Esophagus muscularis mucosa (tissue), 3 donors: ENCODE measurements around the gene ATP2A3.

ENCODE experiments used
- POLR2A ChIP-seq: fragments of 450-650 bp; IDR thresholded peaks from one replicate; pipeline ENCODE4 v1.6.1; 2017; ENCODE audit warnings: antibody characterized with exemption, moderate library complexity, mild to moderate bottlenecking, low read depth
- POLR2AphosphoS5 ChIP-seq, 2 donors: sonication (generic); formaldehyde crosslinking; IDR thresholded peaks; one replicate each; pipeline ENCODE4 v1.6.1; 2017; ENCODE audit warnings: antibody characterized with exemption in 2 of 2
- TF ChIP-seq, protein P1 (sequence below), 3 experiments: fragments of 200-600 bp in 2 of 3; fragments of 450-650 bp in 1 of 3; sonication (generic) in 2 of 3; IDR thresholded peaks; one replicate each; pipeline ENCODE4 v1.5.1; 2017 to 2019; ENCODE audit warnings: antibody characterized with exemption in 3 of 3, mild to moderate bottlenecking in 2 of 3, moderate library complexity in 1 of 3

DNA sequence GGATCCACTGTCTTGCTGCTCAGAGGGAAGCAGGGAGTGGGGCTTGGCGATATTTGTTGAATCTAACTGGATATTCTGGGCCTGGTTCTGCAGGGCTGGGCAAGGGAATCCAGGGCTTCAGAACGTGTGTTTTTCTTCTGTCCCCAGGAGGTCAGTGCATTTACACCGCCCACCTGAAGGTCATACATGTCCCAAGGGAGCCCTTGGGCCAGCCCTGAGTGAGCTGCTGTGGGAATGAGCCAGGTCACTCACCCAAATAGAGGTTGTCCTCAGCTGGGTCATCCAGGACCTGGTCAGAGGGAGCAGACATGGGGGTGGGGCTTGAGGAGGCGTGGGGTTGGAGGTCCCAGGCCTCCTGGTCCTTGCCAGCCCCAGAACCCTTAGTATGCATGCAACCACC is 82.0 kb downstream of the ATP2A3 start:
- TF ChIP-seq, protein P1, sequence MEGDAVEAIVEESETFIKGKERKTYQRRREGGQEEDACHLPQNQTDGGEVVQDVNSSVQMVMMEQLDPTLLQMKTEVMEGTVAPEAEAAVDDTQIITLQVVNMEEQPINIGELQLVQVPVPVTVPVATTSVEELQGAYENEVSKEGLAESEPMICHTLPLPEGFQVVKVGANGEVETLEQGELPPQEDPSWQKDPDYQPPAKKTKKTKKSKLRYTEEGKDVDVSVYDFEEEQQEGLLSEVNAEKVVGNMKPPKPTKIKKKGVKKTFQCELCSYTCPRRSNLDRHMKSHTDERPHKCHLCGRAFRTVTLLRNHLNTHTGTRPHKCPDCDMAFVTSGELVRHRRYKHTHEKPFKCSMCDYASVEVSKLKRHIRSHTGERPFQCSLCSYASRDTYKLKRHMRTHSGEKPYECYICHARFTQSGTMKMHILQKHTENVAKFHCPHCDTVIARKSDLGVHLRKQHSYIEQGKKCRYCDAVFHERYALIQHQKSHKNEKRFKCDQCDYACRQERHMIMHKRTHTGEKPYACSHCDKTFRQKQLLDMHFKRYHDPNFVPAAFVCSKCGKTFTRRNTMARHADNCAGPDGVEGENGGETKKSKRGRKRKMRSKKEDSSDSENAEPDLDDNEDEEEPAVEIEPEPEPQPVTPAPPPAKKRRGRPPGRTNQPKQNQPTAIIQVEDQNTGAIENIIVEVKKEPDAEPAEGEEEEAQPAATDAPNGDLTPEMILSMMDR (IDR thresholded peaks at IDR 0.05): no peak
- TF ChIP-seq POLR2A: no peak
- TF ChIP-seq POLR2AphosphoS5 (IDR thresholded peaks at IDR 0.05): no peak
